NCI-H748 treated with DMSO at 0.1 percent for 48 hours (cell line): Measurements from ENCODE around the gene TTLL11.
A peak's percentile ranks its signal among the peaks of the same experiment; 100 is the strongest.

Experiments
- DNase-seq: peaks from one replicate; lab custom pipeline; 2025; lab: John Stamatoyannopoulos, UW

The TTLL11 gene

DNA sequence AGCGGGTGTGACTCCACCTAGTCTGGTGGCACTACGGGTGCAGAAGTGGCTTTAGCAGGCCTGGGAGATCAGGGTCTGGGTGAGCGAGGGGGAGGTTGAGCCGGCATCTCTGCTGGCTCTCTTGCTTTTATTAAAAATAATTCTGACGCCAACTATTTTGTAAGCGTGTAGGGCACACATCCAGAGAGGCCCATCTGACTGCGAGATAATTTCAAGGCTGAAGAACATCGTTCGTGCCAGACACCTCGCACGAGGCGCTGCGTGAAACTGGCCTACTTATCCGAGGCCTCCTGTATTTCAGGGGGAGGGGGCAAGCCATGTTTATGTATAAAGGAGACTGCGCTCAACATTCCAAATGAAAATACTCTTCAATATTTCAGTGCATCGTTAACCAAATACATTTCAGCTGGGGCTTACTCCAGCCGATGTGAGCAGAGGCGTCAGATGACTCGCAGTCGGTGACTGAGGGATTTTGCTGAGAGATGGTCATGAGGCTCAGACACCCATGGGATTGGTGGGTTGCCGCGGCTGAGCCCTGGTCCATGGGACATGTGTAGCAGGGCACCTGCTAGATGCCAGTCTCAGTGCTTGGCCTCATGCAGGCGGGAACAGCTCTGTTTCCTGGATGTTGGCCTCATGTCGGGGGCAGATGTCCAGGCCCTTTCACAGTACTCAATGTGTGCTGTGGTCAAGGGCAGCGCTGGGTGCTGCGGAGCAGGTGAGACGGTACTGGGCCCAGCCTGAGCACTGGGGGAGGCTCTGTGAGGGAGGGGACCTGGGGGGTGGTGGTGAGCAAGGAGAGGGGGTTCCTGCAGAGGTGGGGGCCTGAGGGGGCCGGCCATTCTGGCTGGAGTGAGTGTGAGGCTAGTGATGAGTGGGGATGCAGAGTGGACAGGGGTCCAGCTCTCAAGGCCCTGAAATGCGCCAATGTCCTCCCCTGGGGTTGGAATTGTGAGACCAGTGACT is 240.2 kb downstream of the TTLL11 start:
- no peak for DNase-seq

DNA sequence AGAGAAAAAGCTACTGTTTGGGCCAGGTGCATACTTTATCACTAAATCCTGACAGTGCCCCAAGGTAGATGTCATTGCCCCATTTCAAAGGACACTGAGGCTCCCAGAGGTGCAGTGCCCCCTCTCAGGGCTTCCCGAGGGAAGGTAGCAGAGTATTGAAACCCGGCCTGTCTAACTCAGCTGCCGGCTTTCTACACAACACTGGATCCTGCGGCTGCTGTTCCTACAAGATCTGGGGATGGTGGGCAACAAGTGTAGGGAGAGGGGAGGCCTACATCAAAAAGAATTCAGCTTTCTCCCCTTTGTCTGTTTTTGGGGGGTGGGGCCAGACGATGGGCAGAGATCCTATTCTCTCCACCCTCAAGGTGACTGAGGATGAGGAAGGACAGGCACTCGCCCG is 240.9 kb downstream of the TTLL11 start:
- no peak for DNase-seq

GRCh38 chr9:121851641-121852091 is 241.4 kb downstream of the TTLL11 start:
- no peak for DNase-seq

DNA sequence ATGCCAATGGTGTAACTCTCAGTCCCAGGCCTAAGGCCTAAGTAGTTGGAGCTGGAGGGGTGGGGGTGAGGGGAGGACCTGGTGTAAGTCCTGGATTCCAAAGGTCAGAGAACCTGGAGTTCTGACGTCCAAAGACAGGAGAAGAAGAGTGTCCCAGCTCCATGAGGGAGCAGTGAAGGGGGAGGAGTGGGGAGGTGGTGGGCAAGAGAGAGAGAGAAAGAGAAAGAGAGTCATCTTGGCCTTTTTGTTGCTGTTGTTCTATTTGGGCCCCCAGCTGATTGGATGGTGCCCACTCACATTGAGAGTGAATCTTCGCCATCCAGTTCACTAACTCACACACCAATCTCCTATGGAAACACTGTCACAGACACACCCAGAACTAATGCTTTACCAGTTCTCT is 242.7 kb downstream of the TTLL11 start:
- DNase-seq, result no peak

GRCh38 chr9:121849554-121849953 is 243.6 kb downstream of the TTLL11 start:
- no peak for DNase-seq

- DNase-seq, result no peak
Measured at GRCh38 chr9:121844562-121844961, 248.5 kb downstream of the TTLL11 start.

- peak; percentile 49 for DNase-seq
Measured at GRCh38 chr9:121844098-121844497, 249.0 kb downstream of the TTLL11 start.

DNA sequence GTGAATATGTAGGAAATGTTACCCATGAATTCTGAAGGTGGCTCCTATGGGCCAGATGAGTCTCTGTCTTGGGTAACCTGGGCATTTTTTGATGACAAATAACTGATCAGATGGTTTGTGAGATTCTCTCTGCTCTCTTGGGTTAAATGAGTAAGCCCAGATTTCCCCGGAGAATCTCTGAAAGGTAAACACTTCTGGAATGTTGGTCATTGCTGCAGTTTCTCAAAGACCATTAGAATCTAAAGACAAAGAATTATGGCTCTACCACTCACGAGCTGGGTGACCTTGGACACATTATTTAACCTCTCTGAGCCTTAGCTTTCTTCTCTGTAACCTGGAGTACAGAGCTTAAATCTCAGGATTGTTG is 250.5 kb downstream of the TTLL11 start:
- DNase-seq, result no peak

DNA sequence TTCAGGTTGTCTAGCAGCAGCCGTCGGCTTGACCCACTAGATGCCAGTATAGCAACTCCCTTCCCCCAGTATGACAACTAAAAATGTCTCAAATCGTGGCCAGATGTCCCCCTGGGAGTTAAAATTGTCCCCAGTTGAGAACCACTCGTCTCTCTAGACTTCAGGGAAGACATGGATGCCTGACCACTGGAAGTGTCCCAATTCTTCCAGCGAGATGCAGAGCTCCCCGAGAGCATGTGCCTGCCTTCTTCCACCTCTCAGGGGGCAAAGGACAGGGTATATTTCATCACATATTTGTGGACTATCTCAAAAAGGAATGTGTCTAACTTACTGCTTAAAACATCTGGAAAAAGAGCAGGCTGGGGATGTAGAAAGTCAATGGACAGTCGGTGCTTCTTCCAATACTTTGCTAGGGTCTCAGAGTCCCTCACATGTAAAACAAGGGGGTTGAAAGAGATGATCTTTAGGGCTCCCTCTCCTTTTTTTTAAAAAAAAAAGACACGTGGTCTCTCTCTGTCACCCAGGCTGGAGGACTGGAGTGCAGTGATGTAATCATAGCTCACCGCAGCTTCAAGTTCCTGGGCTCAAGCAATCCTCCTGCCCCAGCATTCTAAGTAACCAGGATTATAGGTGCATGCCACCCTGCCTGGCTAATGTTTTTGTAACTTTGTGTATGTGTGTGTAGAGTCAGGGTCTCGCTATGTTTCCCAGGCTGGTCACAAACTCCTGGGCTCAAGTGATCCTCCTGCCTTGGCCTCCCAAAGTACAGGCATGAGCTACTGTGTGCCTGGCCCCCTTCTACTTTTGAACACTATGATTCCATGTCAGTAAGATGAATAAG is 251.1 kb downstream of the TTLL11 start:
- DNase-seq, result no peak

- no peak for DNase-seq
Measured at GRCh38 chr9:121840838-121841760, 252.0 kb downstream of the TTLL11 start.

DNA sequence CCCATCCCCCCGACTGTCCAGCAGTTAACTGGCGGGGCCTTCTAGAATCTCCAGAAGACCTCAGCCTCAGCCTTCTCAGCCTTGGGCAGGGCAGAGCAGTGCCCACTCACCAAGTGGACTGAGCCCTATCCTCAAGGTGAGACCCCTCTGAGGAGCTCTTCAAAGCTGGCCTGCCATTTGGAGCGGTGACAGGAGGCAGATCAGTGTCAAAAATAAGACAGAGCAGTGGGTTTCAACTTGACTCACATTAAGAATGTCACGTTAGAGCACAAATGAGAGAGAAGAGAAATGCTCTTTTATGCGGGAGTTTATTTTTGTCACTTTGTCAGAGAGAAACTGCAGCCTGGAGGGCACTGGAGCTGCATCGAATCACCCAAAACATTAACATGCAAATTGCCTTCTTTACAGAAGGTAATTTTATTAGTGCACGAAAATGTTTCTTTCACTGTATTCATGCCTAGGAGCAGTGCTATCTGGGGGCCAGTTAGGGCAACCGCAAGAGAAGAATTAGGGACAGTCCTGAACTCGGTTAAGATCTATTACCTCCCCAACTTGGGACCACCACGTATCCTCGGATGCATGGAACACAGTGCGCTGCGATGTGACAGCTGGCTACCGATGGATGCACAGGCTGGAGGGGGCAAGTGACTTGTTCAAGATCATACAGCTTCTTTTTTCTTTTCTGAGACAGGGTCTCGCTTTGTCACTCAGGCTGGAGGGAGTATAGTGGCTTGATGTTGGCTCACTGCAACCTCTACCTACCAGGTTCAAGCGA is 253.2 kb downstream of the TTLL11 start:
- DNase-seq, result no peak

GRCh38 chr9:121838746-121839669 is 254.1 kb downstream of the TTLL11 start:
- no peak for DNase-seq

GRCh38 chr9:121837113-121837961 is 255.8 kb downstream of the TTLL11 start:
- DNase-seq, result no peak

GRCh38 chr9:121836366-121836885 is 256.7 kb downstream of the TTLL11 start:
- no peak for DNase-seq

DNA sequence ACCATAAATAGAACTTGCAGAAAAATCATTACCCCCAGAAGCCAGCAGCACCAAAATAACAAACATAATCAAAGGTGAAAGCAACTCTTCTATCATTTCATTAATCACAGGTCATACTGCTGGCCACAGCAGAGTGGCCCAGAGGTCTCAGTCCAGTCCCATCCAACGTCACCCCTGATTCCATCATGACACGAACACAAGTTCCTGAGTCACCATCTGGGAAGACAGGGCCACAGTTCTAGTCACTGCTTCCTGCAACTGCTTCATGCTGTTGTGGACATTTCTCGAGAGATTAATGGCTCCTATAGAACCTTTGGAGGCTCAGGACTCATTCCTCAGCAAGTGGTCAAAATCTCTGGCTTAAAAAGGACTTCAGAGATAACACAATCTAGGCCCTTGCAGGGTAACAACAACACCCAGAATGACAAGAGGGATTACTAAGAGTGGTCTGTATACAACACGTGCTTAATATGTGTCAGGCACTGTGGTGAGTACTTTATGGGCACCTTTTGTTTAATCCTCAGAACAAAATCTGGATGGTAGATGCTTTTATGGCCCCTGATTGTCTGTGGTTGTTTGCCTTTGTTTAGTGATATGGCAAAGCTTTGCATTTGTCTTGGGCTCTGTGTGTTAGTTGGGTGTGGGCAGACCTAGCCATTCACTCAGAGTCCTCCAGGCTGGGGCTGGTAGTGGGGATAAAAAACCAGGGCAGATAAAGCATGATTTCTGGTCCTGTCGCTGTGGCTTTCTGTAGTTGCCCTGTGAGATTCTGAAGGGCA is 257.3 kb downstream of the TTLL11 start:
- no peak for DNase-seq

DNA sequence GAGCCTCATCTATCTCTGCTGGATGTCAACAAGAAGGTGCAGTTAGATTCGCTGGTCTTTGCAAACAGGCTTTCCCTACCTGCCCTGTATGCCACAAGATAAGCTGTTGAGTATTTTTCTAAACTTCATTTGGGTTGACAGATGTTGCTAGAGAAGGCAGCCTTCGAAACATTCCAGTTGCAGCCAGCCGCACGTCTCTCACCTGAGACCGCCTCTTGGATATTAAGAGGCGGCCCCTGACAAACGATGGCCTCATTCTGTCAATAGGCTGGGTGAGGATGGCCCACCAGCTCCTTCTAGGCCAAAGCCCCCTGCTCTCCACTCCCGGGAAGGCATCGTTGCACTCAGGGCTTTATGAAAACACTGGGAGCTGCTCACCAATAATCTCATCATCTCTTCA is 260.0 kb downstream of the TTLL11 start:
- no peak for DNase-seq

DNA sequence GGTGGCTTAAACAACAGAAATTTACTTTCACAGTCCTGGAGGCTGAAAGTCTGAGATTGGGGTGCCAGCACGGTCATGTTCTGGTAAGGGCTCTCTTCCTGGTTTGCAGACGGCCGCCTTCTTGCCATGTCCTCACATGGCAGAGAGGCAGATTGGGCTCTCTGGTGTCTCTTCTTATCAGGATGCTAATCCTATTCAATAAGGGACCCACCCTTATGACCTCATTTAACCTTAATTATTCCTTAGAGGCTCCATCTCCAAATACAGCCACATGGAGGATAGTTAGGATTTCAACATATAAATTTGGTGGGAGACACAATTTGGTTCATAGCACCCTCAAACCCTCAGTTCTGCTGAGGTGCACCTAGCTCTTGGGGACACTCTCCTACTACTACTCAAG is 261.2 kb downstream of the TTLL11 start:
- no peak for DNase-seq
